Stimulated activated CD8-positive, alpha-beta memory T cell treated with anti-CD3 and anti-CD28 coated beads, Interleukin-2, amount 100 ng/mL, for 48 hours (primary cell): ENCODE results near the gene A3GALT2.

Source experiments
- DNase-seq, 2 donors: peaks; one replicate each; pipeline ENCODE4 v3.0.0-alpha.2; 2020; ENCODE audit warnings: low read depth in 2 of 2

The A3GALT2 gene

DNA sequence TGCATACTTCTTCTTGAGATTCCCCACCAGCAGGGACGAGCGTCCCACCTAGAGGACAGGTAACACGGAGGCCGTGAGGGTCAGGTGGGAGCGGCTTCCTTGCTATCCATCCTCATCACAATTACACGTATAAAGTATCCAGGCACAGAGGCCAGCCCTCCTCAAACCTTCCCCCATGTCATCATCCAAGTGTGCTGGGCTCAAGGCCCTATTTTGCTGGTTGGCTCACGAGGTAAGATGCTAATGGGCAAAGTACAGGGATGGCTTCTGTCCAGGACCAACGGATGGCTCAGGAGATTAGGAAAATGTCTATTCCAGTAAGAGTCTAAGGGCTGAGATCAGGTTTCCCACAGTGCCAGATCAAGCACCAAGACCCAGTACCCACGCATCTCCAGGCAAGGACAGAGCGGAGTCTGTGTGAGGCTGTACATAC is 11.5 kb upstream of the A3GALT2 start:
- DNase-seq = no peak

DNA sequence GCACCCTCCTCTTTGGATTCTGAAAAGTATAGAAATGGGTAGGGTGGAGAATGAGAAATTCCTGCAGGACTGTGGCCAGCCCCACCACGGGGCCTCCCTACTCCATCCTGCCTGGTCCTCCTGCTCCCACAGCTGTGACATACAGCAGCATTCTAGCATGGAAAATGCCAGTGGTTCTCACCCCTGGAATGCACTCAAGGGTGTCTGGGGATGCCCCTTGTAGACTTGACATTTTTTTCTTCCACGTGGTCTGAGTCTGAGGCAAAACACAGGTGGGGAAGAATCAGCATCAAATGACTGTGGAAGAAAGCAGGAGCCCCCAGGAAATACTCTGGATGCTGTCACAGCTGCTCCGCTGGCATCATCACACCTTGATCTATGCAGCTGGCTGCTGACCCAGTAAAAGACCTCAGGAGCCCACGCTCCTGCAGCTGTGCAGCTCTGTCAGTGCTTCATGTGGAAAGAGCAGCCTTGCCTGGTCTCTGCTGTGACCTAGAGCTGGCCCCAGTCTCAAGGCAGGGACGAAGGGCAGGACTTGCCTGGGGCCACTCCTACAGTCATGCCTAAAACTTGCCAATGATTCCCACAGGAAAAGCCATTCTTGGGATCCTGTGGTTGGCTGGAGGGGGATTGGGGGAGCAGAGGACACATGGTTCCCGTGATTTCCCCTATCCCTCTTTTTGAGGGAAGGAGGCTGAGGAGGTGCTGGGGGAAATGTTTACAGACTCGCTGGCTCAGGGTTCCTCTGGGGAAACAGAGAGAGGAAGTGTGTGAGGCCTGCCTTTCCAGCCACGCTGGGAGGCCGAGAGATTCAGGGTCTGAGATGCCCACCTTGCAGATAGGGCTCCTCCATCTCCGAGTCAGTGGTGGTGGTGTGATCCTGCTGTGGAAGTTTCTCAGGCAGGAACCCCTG is 10.8 kb upstream of the A3GALT2 start:
- no peak for DNase-seq

DNA sequence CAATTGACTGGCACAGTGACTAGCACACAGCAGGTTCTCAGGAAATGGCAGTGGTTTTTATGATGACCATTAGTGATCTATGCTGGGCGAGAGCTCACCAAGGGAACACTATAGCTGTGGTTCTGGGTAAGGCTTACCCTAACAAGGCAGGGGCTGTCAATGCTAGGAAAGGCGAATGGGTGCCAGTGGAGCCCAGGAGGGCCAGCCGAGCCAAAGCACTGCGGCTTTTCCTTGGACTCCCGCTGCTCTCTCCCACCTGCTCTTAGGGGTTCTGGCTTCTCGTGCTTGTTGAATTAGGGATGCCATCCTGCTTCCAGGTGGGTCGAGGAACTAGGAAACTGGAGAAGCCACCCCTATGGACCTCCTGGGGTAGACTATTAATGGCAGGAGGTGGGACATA is 10.0 kb upstream of the A3GALT2 start:
- DNase-seq = no peak

DNA sequence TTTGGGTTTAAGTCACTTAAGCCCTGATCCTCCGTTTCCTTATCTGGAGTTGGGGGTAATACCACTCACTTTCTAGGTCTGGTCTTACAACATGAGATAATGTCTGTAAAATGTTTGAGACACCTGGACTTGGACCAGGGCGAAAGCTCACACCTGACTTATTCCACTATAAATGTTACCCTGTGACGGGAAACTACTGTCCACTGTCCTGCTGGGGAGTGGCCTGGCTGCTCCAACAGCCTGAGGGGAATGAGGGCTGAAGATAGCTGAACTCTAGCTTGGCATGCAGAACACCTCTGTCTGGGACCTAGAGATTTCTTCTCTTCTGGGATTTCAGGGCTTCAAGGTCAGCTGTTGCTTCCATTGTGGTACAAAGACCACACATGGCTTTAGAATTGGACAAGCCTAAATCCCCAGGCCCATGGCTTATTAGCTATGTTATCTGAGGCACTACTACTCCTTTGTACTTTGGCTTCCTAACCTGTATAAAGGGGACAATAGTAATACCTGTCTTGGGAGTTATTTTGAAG is 9.5 kb upstream of the A3GALT2 start:
- no peak for DNase-seq

DNA sequence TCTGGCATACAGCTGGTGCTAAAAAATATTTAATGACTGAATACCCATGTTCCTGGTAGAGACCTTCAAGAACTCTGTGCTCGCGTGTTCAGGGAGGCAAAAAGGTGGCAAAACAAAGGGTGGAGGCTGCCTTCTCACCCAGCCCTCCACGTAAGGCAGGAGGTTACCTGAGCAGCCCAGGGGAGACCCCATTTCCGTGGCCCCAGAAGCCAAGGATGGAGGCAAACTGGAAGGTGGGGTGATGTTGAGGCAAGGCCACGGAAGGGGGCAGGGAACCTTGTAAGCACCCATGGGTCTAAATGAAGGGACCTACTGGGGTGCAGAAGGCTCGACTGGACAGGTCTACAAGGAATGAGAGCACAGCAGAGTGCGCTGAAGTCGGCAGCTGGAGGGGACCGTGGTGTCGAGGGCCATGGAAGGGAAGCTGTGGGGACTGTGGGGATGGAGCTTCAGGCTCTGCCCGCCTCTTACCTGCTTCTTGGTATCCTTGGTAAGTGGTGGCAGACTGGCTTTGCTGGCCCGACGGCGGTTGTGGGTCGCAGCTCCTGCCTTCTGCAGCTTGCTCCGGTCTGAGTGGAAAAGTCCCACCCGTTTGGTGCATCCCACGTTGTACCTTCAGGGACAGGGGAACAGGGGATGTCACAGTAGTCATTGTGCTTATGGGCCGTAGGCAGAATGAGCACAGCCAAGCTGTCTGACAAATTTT is 8.9 kb upstream of the A3GALT2 start:
- no peak for DNase-seq

DNA sequence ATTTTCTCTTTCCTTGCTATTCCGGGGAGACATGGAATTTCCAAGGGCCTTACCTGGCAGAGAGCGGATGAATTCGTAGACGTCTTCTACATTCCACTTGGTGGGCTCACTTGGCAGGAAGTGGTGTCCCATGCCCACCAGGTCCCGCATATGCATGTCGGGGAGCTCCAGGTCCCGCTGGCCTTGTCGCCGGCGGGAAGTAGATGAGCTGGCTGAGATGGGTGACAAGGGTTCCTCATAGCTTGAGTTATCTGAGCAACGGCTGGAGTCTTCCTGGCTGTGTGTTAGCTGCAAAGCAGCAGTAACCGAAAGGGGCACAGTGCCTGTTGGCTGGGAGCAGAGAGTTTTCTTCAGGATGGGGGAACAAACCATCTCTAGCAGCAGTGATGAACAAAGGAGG is 7.9 kb upstream of the A3GALT2 start:
- no peak for DNase-seq

DNA sequence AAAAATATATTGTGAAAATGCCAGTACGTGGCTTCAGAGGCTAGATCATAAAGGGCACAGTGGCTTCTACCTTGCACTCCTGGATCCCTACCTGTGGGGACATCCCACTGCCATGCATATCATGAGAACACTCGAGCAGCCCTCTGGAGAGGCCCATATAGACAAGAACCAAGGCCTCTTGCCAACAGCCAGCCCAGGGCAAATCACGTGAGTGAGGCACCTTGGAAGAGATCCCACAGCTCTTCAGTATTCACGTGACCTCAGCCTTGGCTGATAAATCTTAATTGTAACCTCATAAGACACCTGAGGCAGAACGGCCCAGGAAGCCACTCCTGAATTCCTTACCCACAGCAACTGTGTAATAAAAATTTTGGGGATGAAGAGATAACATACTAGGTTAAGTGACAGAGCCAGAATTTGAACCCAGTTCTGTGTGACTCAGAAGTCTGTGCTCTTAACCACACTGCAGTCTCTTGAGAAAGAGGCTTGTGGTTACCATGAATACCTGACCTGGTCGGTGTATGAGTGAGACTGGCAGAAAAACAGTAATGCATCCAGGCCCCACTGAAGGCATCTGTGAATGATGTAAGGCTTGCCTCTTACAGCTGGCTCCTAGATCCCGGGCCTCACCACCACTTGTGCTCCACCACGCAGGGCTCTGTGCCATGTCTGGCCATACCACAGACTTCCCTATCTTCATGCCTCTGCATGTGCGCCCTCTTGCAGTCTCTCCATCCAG is 6.9 kb upstream of the A3GALT2 start:
- no peak for DNase-seq

DNA sequence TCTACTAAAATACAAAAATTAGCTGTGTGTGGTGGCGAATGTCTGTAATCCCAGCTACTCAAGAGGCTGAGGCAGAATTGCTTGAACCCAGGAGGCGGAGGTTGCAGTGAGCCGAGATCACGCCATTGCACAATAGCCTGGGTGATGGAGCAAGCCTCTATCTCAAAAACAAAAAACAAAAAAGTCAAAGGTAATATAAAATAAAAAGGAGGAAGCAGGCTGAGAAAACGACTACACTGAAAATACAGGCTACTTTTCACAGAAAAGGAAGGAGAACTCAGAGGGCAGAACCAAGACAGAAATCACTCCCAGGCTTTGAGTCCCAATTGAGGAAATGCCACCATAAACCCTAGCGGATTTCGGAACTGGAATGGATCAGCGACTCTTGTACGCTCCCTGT is 5.9 kb upstream of the A3GALT2 start:
- no peak for DNase-seq

DNA sequence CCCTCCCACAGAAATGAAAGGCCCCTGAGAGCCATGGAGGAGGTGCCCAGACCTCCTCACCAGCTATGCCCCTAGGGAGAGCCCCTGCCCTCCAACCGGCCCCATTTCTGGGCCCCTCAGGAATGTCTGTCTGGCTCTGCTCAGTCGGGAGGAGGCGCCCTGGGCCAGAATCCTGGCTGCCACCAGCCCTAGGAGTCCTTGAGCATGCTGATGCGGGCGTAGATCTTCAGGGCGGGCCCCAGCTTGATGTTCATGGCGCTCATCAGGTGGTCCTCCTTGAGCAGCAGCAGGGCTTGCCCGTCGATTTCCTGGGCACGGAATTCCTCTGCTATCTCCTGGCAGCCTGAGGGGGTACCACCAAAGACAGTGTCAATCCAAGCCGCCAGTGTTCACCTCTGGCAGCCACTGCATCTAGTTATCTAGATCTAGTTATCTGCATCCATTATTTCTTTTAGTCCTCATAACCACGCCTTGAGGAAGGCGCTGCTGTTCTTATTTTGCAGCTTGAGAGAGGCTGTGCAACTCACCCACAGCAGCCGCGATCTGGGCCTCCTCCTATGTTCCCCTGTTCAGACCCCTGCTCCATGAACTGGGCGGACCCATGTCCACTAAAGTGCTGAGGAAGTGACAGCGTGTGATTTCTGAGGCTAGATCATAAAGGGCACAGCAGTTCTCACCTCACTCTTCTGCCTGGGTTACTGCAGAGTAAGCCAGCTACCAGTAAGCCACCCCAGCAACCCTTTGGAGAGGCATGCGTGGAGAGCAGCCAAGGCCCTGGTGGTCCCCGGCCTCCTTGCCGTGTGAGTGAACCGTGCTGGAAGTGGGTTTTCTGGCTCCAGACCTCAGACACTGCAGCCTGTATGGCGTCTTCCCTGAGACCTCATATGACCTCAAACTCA is 4.0 kb upstream of the A3GALT2 start:
- DNase-seq = no peak

DNA sequence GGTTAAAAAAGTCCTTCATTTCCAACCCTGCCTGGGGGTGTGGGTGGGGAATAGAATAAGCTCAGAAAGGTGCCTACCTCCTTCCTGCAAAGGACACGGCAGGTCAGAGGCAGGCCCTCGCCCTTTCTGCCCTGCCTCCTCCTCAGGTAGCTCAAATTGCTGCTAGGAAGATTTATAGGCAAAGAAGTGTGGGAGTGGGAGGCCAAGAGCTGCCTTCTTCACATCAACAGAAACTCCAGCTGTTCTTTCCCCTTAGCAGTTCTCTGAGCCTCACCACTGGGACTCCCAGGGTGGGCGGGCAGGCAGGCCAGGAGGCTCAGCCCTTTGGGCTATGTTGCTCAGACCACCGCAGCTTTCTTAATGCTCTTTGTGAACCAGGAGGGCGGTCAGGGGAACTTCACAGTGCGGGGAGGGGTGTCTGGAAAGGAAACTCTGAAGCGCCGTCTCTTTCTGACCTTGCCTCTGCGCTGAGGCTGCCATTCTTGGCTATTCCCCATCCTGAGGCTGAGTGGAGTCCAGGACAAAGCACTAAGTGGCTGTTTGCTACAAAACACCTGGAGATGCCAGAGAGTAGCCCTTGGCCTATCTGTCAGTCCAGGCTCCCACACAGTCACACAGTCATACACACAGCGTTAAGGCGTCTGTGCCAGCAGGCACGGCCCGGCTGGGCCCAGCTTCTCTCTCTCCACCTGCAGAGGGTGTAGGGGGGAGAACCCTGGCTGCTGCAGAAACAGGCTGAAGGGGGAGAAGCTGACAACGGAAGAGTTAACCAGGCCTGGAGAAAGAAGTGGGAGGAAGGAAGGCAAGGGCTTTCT is 3.0 kb upstream of the A3GALT2 start:
- DNase-seq = no peak

DNA sequence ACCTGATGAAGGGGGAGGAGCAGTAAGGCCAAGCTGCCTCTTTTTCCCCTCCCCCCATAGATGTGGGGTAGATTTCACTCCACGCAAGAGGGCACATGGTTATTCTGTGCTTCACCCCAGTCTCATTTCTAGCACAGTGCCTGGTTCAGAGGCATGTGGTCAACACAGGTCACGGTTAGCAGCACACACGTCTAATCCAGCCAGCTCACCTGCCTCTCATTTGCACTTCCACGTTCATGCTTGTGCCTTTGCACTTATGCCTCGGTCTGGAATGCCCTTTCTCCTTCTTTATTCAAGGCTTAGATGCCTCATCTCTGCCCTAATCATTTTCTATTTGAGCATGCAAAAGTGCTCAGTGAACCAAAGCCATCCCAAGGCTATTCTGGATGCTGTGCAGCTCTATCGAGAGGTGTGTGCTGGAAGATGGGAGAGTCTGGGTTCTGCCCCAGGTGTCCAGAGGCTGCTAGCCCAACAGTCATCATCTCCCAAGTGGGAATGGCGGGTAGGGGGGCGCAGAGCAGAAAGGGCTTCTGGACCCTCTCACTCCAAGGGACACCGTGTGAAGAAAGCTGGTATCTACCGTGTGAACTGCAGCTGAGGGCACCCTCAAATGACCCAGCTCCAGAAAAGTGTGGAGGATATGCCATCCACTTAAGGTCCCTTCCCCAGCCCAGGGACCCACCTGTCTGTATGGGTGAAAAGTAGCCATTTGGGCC is 2.1 kb upstream of the A3GALT2 start:
- DNase-seq = no peak

DNA sequence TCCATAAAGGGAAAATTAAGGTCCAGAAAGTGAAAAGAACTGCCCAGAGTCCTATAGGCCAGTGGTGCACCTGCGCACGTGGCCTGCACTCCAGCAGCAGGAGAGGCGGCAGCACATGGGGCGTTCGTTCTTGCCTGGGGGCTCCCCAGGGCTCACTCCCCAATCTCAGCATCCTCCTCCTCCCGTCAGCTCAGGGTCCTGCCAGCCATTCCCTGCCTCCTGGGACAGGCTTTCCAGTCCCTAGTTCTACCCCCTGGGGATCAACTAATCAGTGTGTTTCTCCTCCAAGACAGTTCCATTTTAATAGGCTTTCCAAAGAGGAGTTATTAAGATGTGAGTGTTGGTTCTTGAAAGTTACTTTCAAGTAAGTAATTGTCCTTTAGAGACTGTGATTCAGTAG is 1.2 kb upstream of the A3GALT2 start:
- no peak for DNase-seq

DNA sequence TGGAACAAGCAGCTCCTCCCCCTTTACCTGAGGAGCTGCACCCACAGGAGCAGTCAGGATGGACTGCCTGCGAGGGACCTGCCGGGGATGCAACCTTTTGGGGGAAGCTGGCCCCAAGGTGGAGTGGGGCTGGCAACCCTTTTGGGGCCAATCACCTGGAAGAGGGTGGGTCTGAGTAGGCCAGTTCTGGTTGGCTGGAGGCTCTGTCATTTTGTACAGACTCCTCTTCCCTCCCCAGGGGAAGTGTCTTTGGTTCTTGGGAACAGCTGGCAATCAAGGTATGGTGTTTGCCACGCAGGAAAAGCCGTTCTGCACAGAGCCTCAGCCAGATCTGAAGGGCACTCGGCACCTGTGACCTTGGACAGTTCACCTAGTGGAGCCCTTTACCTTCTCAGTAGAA is 280 bp upstream of the A3GALT2 start:
- DNase-seq = no peak

DNA sequence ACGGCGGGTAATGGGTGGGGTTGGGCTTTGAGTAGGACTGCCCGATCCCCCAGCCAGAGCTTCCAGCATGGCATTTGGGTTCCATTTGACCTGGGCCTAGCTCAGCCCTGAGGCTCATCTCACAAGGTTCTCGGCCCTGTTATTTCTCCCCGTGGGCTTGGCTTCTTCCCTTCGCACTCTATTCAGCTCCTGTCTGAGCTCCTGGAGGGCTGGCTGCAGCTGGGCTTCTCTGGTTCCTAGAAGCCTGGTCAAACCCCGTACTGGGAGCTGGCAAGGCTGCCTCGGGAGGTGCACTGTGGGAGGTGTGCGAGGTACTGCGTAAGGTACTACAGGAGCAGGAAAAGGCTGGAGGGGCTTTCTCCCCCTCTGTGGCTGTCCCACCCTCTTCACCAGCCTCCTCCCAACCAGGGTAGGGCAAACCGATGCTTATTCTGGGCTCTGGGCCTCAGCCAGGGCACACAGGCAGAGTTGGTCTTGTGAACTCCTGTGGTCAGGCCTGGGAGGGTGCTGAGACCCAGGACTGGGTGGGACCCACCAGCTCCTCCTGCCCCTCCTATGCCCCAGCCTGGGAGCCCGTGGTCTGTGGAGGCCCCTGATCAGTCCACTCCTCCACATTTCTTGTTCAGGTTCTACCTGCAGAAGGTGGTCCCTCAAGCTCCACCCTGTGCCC is 814 bp downstream of the A3GALT2 start:
- DNase-seq = no peak

DNA sequence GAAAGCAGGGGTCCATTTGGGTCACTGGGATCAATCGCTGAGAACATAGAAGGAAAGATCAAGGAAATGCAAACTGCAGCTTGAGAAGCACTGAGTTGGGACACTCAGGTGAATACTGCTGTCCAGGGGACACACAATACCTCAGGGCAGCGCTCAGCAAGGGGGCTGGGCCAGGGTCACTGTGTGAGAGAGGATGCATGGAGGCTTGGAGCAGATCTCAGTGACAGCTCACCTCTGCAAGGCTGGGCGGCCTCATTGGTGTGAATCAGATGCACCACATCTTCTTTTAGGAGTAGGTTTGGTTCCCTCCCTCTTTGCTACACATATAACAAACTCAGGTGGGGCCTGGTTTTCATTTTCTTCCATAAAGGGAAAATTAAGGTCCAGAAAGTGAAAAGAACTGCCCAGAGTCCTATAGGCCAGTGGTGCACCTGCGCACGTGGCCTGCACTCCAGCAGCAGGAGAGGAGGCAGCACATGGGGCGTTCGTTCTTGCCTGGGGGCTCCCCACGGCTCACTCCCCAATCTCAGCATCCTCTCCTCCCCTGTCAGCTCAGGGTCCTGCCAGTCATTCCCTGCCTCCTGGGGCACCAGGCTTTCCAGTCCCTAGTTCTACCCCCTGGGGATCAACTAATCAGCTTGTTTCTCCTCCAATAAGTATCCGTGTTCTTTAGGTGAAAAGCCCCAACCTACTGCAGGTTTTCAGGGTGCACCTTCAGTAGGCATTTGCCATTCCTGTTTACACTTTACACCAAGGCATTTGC is 1.5 kb downstream of the A3GALT2 start:
- DNase-seq = no peak

DNA sequence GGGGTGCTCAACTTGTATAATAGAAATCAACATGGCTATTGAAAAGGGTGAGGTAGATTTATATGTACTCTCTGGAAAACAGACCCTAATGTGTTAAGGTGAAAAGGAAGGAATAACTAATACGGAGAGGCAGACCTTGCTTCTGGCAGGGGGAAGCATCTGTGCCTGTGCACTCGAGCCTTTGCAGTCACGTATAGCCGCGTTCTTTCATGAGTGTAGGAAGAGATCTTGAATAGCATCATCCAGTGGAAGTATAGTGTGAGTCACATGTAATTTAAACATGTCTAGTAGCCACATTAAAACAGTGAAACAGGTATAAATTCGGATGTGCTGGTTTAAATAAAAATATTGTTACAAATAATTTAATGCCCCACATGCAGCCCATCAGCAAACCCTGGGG is 3.0 kb downstream of the A3GALT2 start:
- no peak for DNase-seq

DNA sequence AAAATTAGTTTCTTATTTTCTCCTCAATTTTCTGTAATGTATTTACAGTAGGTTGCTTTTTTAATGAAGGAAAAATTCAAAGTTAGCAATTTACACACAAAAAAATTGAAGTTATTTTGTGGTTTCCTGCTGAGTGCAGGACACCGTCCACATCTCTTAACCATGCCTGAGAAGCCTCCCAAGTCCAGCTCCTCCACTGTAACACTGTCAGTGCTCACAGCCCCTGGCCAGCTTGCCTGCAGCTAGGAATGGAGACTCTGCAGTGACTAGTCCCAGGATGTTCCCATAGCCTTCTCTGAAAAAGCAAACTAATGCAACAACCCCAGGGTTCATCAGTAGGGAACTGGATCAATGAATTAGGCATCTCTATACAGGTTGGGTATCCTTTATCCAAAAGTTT is 3.5 kb downstream of the A3GALT2 start:
- no peak for DNase-seq

DNA sequence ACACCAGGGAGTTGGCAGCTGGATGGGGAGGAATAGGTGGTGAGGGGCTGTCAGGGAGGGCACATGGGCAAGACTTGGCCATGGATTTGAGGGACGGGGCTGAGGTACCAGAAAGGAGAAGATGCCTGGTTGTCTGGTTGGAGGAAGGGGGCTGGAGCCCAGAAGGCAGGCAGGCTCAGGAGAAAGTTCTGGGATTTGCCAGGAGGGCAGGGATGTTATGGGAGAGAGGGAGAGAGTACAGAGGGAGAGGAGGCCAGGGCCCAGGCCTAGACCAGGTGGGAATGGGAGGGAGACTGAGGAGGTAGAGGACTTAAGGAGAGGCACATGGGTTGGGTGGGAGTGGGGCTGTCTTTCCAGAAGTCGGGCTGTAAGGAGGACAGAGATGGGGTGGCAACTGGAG is 4.3 kb downstream of the A3GALT2 start:
- no peak for DNase-seq
